ENCODE data around the gene APOM.

DNA sequence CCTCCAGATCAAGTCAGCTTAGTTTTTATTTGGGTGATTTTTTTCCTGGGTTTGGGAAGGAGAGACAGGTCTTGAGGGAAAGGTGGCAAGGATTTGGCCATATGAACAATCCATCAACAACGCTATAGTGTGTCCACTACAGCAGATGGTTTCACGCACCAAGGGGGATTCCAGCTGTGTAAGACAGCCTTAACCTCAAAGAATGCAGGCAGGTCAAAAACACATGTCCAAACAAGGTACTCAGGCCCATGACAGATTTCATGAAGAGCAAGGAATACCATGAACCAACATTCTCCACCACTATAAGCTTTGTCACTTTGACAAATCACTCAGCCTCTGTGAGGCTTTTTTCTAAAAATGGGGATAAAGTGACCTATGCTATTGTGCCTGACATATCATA, 38.7 kb upstream of the APOM start:
- TF ChIP-seq, protein P1, sequence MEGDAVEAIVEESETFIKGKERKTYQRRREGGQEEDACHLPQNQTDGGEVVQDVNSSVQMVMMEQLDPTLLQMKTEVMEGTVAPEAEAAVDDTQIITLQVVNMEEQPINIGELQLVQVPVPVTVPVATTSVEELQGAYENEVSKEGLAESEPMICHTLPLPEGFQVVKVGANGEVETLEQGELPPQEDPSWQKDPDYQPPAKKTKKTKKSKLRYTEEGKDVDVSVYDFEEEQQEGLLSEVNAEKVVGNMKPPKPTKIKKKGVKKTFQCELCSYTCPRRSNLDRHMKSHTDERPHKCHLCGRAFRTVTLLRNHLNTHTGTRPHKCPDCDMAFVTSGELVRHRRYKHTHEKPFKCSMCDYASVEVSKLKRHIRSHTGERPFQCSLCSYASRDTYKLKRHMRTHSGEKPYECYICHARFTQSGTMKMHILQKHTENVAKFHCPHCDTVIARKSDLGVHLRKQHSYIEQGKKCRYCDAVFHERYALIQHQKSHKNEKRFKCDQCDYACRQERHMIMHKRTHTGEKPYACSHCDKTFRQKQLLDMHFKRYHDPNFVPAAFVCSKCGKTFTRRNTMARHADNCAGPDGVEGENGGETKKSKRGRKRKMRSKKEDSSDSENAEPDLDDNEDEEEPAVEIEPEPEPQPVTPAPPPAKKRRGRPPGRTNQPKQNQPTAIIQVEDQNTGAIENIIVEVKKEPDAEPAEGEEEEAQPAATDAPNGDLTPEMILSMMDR (IDR thresholded peaks at IDR 0.05) = no peak
- TF ChIP-seq EP300 (IDR thresholded peaks at IDR 0.05) = no peak
- TF ChIP-seq POLR2AphosphoS5 (IDR thresholded peaks at IDR 0.05) = no peak
- TF ChIP-seq POLR2A (IDR thresholded peaks at IDR 0.05) = no peak

Data from sigmoid colon (tissue), 4 donors.